Duodenal mucosa (tissue), 2 donors: Measurements from ENCODE around the gene CSTB.

Experiments used
- H3K27ac ChIP-seq: one replicate; pipeline ENCODE4 v1.7.0; 2013; ENCODE audit warnings: low read depth, low read length
- H3K27me3 ChIP-seq, 2 donors: one replicate each; pipeline ENCODE4 v1.7.0; 2013; ENCODE audit warnings: low read length in 2 of 2, control low read depth in 1 of 2; ENCODE audit not compliant: insufficient read depth in 2 of 2, control insufficient read depth in 1 of 2
- H3K36me3 ChIP-seq, 2 donors: one replicate each; pipeline ENCODE4 v1.7.0; 2013; ENCODE audit warnings: low read length in 2 of 2, control low read depth in 1 of 2; ENCODE audit not compliant: insufficient read depth in 2 of 2, control insufficient read depth in 1 of 2
- H3K4me1 ChIP-seq, 2 donors: one replicate each; pipeline ENCODE4 v1.7.0; 2013; ENCODE audit warnings: low read length in 2 of 2, control low read depth in 1 of 2; ENCODE audit not compliant: insufficient read depth in 2 of 2, control insufficient read depth in 1 of 2
- H3K4me3 ChIP-seq, 2 donors: one replicate each; pipeline ENCODE4 v1.7.0; 2013; ENCODE audit warnings: low read length in 2 of 2, low read depth in 1 of 2
- H3K9ac ChIP-seq, 2 donors: one replicate each; pipeline ENCODE4 v1.7.0; 2013; ENCODE audit warnings: low read length in 2 of 2, low read depth in 1 of 2
- H3K9me3 ChIP-seq, 2 donors: one replicate each; pipeline ENCODE4 v1.7.0; 2013; ENCODE audit warnings: low read length in 2 of 2, control low read depth in 1 of 2; ENCODE audit not compliant: control insufficient read depth in 1 of 2

The CSTB gene

DNA sequence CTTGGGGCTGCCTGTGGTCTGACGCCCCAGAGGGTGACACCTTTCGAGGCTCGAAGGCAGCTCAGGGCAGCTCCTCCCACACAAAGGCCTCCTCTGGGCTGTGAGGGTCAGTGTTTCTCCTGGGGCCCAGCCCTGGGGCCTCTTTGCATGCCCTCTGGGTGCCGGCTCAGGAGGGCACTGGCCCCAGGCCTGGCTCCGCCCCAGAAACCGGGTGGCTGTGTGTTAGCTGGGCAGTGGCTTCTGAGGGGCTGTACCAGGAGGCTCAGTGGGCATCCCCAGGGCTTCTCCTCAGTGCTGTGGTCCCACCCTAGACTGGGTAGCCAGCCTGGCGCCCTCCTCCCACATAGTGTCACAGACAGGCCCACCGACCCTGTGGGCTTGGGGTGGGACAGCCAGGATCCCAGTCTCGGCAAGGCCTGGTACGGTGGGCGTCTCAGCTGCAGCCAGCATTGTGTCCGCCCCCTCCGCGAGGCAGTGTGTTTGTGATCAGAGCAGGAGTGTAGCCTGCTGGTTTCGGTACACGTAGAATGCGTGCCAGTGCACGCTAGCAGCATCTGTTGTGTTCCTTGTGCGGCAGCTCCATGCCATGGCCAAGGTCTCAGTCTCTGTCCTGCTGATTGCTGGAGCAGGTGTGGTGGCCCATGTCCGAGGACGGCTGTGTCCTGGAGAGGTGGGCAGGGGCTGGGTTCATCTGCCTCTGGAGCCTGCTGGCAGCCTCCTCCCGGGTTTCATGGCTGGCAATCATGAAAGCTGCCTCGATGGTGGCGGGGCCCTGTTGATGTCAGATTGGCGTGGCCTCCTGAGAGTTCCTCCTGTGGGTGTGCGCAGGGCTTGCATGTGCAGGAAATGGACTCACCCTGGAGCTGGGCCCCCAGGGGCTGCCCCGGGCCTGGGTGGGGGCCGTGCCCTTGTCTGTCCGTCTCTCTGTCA, 41.3 kb upstream of the CSTB start:
- Histone ChIP-seq H3K4me1 (peaks cover 3 to 7% of the 10 kb centered on the region in 2 donors), H3K4me3 (no peak overlapping the region), H3K9me3 (peaks cover 6 to 7% of the 10 kb centered on the region in 2 donors), H3K27me3 (no peaks in the 10 kb centered on the region), H3K9ac (no peak overlapping the region), H3K36me3 (no peaks in the 10 kb centered on the region), H3K27ac (no peak overlapping the region)

DNA sequence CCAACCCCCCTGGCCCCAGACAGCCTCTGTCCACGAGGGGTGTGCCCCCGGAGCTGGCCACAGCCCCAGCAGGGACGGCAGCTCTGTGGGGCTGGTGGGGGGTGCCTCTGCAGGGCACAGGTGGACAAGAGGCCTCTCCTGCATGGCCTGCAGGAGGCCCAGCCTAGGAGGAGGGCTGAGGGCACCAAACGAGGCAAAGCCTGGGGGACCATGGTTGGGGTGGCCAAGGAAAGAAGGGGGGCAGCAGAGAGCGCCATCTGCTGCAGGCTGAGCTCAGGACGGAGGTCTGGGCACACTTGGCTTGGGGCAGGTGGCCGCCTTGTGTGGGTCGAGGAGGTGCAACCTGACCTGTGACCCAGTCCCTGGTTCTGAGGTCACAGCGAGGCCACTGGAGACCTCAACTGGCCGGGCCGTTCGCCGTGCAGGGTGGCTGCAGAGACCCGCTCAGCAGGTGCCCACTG, 40.5 kb upstream of the CSTB start:
- Histone ChIP-seq H3K36me3 (no peaks in the 10 kb centered on the region), H3K4me1 (peaks cover 11 to 15% of the 10 kb centered on the region in 2 donors), H3K9ac (no peak overlapping the region), H3K27me3 (no peaks in the 10 kb centered on the region), H3K4me3 (no peak overlapping the region), H3K9me3 (peaks cover 6 to 7% of the 10 kb centered on the region in 2 donors), H3K27ac (no peak overlapping the region)

DNA sequence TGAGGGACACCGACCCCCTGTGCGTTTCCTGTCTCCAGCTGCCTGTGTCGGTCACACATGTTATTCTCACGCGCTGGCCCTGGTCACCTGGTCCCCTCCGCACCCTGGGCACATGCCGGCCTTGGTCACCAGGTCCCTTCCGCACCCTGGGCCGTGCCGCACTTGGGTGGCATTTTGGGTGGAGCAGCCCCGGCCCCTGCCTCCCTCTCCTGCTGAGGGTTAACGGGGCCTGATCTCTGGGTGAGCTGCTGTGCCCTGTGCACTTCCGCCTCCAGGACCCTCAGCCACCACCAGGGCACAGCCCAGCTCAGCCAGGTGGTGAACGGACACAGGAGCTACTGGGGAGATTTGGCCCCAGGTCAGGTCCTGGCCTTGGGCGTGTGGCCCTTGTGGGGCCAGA, 39.9 kb upstream of the CSTB start:
- no peaks in the 10 kb centered on the region for H3K27me3 ChIP-seq
- no peak overlapping the region for H3K4me3 ChIP-seq
- peaks cover 6 to 7% of the 10 kb centered on the region in 2 donors for H3K9me3 ChIP-seq
- H3K4me1 ChIP-seq = peaks cover 17 to 21% of the 10 kb centered on the region in 2 donors
- H3K36me3 ChIP-seq = no peaks in the 10 kb centered on the region
- no peak overlapping the region for H3K9ac ChIP-seq
- H3K27ac ChIP-seq = no peak overlapping the region

DNA sequence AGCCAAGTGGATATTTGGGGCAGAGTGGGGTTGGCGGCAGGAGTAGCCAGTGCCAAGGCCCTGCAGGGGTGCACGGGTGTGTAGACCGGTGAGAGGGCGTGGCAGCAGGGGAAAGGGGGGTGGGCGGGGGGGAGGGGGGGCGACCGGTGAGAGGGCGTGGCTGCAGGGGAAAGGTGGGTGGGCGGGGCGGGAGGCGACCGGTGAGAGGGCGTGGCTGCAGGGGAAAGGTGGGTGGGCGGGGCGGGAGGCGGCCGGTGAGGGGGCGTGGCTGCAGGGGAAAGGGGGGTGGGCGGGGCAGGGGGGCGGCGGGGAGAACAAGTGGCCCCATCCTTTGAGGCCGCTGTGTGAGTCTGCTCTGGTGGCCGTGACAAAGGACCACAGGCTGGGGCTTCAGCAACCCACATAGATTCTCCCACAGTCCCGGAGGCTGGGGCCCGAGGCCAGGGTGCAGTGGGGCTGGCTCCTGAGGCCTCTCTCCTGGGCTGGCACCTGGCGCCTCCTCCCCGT, 39.1 kb upstream of the CSTB start:
- H3K9ac ChIP-seq = no peak overlapping the region
- H3K4me3 ChIP-seq = no peak overlapping the region
- peaks cover 19 to 29% of the 10 kb centered on the region in 2 donors for H3K4me1 ChIP-seq
- H3K9me3 ChIP-seq = peaks cover 6 to 7% of the 10 kb centered on the region in 2 donors
- H3K27me3 ChIP-seq = no peaks in the 10 kb centered on the region
- no peaks in the 10 kb centered on the region for H3K36me3 ChIP-seq
- H3K27ac ChIP-seq = no peak overlapping the region

DNA sequence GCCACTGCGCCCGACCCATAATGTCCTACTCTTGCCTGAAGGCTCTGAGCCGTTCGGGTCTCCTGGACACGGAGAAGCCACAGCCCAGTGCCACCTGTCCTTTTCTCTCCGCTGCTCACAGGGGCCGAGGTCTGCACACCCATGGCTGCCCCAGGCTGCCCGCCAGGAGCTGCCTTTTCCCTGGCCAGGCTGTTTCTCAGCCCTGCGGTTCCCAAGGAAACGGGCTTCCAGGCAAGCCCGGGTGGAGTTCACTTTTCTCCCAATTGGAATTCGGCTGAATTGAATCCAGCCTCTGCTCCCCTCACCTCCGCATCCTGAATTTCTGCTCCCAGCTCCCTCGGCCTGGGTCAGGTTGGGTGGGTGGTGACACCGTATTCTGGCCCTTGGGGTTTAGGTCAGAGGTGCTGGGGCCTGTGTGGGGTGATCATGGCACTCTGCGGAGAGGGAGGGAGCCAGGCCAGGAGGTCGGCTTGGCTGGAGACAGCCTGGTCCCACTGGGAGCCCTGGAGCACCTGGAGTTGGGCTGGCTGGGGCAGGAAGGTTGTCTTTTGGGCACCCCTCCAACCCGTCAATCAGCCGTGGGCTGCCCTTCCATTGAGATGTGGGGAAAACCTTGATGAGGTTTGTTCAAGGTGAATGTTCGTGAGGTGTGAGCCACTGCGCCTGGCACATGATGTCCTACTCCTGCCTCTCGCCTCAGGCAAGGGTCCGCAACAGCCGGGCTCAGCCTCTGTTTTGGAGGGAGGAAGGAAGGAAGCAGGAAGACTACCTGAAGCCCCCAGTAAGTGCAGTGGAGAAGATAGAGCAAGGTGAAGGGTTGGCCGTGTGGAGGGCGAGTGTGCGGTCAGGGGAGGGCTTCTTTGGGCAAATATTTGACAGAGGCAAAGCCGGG, 38.4 kb upstream of the CSTB start:
- peaks cover 6 to 7% of the 10 kb centered on the region in 2 donors for H3K9me3 ChIP-seq

DNA sequence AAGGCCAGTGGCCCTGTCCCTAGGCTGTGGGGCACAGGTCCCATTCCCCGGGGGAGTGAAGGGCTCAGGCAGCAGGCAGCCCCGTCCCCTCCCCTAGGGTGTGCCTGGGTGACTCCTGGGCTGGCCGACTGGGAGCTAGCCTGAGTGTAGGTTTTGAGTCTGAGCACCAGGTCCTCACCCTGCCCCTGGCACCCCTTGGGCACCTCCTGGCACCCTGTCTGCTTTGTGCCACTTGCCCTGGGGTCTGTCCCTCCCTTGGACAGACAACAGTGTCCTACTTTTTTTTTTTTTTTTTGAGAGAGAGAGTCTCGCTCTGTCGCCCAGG, 37.5 kb upstream of the CSTB start:
- no peak overlapping the region for H3K9ac ChIP-seq
- H3K27me3 ChIP-seq = no peaks in the 10 kb centered on the region
- H3K4me3 ChIP-seq = no peak overlapping the region
- H3K36me3 ChIP-seq = no peaks in the 10 kb centered on the region
- H3K9me3 ChIP-seq = peaks cover 2% of the 10 kb centered on the region in 2 donors
- H3K27ac ChIP-seq = no peak overlapping the region
- H3K4me1 ChIP-seq = peaks cover 19 to 29% of the 10 kb centered on the region in 2 donors

More for the DNA sequence above, 38.4 kb upstream of the CSTB start:
- Histone ChIP-seq H3K4me3 (no peak overlapping the region), H3K4me1 (peaks cover 19 to 29% of the 10 kb centered on the region in 2 donors), H3K9ac (no peak overlapping the region), H3K27me3 (no peaks in the 10 kb centered on the region), H3K27ac (no peak overlapping the region), H3K36me3 (no peaks in the 10 kb centered on the region)

DNA sequence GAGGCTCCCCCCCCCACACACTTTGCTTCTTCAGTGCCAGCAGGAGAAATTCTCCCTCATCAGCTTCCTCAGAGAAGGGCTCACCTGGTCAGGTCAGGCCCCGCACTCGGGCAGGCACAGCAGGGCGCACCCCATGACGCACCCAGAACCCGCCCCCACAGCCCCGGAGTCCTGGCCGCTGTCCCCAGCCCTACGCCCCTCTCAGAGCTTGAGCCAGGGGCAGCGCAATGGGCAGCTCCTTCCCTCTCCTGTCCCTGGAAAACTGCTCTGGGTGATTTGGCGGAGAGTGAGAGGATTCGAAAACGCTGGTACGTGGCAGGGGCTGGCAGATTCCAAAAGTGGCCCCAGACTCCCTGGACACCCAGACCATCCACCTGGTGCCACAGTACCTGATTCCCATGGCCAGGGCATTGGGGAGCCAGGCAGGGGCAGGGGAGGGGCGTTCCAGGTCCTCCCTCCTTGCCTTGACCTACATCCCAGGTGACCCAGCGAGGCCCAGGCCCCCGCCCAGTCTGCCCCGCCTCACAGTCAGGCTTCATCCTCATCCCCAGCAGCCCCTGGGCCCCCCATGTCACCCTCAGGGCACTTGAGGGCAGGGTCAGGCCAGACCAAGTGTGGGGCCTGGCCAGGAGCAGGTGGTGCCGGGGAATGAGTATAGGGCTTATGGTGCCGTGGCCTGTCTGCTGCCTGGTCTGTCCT, 37.0 kb upstream of the CSTB start:
- no peak overlapping the region for H3K9ac ChIP-seq
- no peak overlapping the region for H3K4me3 ChIP-seq
- no peak overlapping the region for H3K27ac ChIP-seq
- peaks cover 19 to 29% of the 10 kb centered on the region in 2 donors for H3K4me1 ChIP-seq
- no peaks in the 10 kb centered on the region for H3K9me3 ChIP-seq
- no peaks in the 10 kb centered on the region for H3K36me3 ChIP-seq
- no peaks in the 10 kb centered on the region for H3K27me3 ChIP-seq

DNA sequence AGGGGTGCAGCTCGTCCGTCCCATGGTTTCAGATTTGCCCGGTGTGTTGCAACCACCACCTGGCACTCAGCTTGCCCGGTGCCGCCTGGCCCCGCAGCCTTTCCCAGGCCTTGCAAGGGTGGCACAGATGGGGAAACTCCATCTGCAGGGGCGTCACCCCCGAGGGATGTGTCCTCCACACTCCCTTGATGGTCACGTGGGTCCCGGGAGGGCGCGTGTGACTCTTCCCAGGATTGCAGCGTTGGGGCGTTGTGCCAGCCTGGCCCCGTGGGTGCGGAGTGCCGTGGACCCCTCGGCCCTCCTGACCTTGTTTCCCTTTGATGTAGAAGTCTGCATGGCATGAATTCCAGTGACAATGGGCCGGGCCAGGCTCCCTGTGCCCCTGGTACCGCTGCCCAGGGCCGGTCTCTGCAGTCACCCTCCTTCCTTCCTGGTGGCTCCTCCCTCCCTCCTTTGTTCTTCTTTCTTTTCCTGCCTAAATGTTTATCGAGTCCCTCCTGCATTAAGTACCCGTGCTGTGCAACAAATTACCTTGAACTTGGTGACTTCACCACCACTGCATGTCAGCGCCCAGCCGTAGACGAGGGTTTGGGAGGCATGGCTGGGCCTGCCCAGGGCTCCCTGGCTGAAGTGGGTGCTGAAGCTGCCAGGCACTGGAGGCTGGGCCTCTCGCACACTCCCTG, 36.2 kb upstream of the CSTB start:
- Histone ChIP-seq H3K9ac (no peak overlapping the region), H3K27ac (no peak overlapping the region), H3K4me3 (peak overlapping the region; percentile 31 to 50), H3K36me3 (no peaks in the 10 kb centered on the region), H3K27me3 (no peaks in the 10 kb centered on the region), H3K9me3 (no peaks in the 10 kb centered on the region), H3K4me1 (peaks cover 19 to 25% of the 10 kb centered on the region in 2 donors)
